Pancreas (tissue), 10 donors: Measurements from ENCODE around the gene RNF145. TPM values are rescaled to one million over a fixed set of nuclear protein-coding genes. Genes with fewer than 3 reads are reported as not detected.

ENCODE experiments used
- ATAC-seq, 4 donors: fragments of 200-7000 bp; cut with Tn5 transposase; one replicate each; pipeline versions ENCODE4 v1.8.0 to v1.9.1; 2020; ENCODE audit warnings: mild to moderate bottlenecking in 4 of 4, moderate library complexity in 4 of 4
- DNase-seq, 6 donors: peaks; one replicate each; pipeline ENCODE4 v3.0.0-alpha.2; 2020
- FAIRE-seq: peaks from 2 replicates; lab custom pipeline; 2012; peaks lifted over from hg19 to GRCh38; lab: Jason Lieb, UNC
- H3K27ac ChIP-seq, 4 donors: fragments of 200-600 bp; sonication (generic); 1 replicate in 3 of 4; 2 replicates in 1 of 4; pipeline versions ENCODE4 v1.5.0 to v1.8.0; 2020
- H3K27me3 ChIP-seq, 4 donors: fragments of 200-600 bp; one replicate each; pipeline ENCODE4 v1.8.0; 2021
- H3K36me3 ChIP-seq, 3 donors: fragments of 200-600 bp; sonication (generic) in 1 of 3; one replicate each; pipeline versions ENCODE4 v1.5.0 to v1.8.0; 2020 to 2021
- H3K4me1 ChIP-seq, 3 donors: fragments of 200-600 bp; one replicate each; pipeline ENCODE4 v1.8.0; 2021
- H3K4me3 ChIP-seq, 4 donors: fragments of 200-600 bp; sonication (generic) in 2 of 4; one replicate each; pipeline versions ENCODE4 v1.5.0 to v1.8.0; 2020 to 2021
- H3K9me3 ChIP-seq, 4 donors: fragments of 200-600 bp; one replicate each; pipeline ENCODE4 v1.8.0; 2021
- CTCF ChIP-seq, 4 donors: fragments of 200-600 bp; sonication (generic) in 3 of 4; IDR thresholded peaks; one replicate each; pipeline versions ENCODE4 v1.5.0 to v1.8.0; 2021; ENCODE audit warnings: antibody characterized with exemption in 4 of 4
- WGBS, 2 donors: extraction: QIAGEN DNeasy Blood & Tissue Kit; methylation state at CpG; one replicate each; pipeline ENCODE4 v1.1.7; 2013; 5-methylcytosine and 5-hydroxymethylcytosine counted together
- intact Hi-C, 3 donors: fragments of 100-400 bp; cut with DNase I; formaldehyde crosslinking; loops; one replicate each; pipeline versions ENCODE4 v1.11.1 to v1.14.2; 2022
- polyA plus RNA-seq, 2 donors: library from polyadenylated mRNA; stranded (reverse); fragments of 200-250 nt; gene quantifications; one replicate each; pipeline ENCODE4 v1.2.3, GENCODE V29; 2013
- total RNA-seq, 6 donors: library from RNA; stranded (reverse); fragmentation: NEBNext Ultra II Directional in 4 of 6; extraction: Animal tissue kit (Norgen Biotek cat#: 25700) in 4 of 6; gene quantifications; one replicate each; pipeline versions ENCODE4 v1.2.1 to v1.2.4, GENCODE V29; 2021 to 2023
- donor health status: healthy with polysubstance abuse.
- donor health status: DM: no; HTN: no; CAD: no; lungs with moderate emphysema.
- donor health status: DM: no; HTN: no; CAD: no.
- donor health status: control.
- donor health status: control.
- donor health status: Bipolar disorder and iron deficiency.
- donor health status: DM: yes; HTN: yes; CAD: no.
- donor health status: DM: no; HTN: no; CAD: no.
- donor health status: DM: no; HTN: no; CAD: no.
- donor health status: DM: yes; HTN: yes; CAD: no.

The RNF145 gene
- total and polyA plus RNA-seq, 8 donors: 6.9 to 33.6 (median 14.5) TPM

- Histone ChIP-seq H3K27ac (no peak overlapping the region), H3K27me3 (no peaks in the 10 kb centered on the region), H3K36me3 (no peaks in the 10 kb centered on the region), H3K4me3 (no peak overlapping the region), H3K4me1 (peaks cover 0 to 10% (median 0%) of the 10 kb centered on the region in 3 donors), H3K9me3 (no peaks in the 10 kb centered on the region)
- no peak for DNase-seq
- TF ChIP-seq CTCF (IDR thresholded peaks at IDR 0.05): no peak
- intact Hi-C loops: no loop called here
- WGBS, 2 donors: 59 to 83% methylated on average over 3 of the region's 3 CpGs
- no peak for FAIRE-seq
- no peak for ATAC-seq
Observed at GRCh38 chr5:159171274-159171673, 38.1 kb downstream of the RNF145 start.

GRCh38 chr5:159170021-159170420 lies 39.3 kb downstream of the RNF145 start:
- ATAC-seq (no peak), DNase-seq (no peak), FAIRE-seq (no peak)
- Histone ChIP-seq H3K36me3 (no peaks in the 10 kb centered on the region), H3K4me1 (peaks cover 0 to 10% (median 0%) of the 10 kb centered on the region in 3 donors), H3K27me3 (no peaks in the 10 kb centered on the region), H3K4me3 (no peak overlapping the region), H3K9me3 (no peaks in the 10 kb centered on the region), H3K27ac (no peak overlapping the region)
- TF ChIP-seq CTCF (IDR thresholded peaks at IDR 0.05): no peak
- intact Hi-C loops: no loop called here

GRCh38 chr5:159166416-159166815 lies 42.9 kb downstream of the RNF145 start:
- Histone ChIP-seq H3K36me3 (no peaks in the 10 kb centered on the region), H3K4me1 (no peaks in the 10 kb centered on the region), H3K27me3 (no peaks in the 10 kb centered on the region), H3K4me3 (no peak overlapping the region), H3K9me3 (no peaks in the 10 kb centered on the region), H3K27ac (no peak overlapping the region)
- TF ChIP-seq CTCF (IDR thresholded peaks at IDR 0.05): no peak
- intact Hi-C loops: no loop called here
- DNase-seq (no peak), ATAC-seq (no peak), FAIRE-seq (no peak)
- WGBS, 2 donors: 95 to 98% methylated on average over 2 of the region's 2 CpGs

GRCh38 chr5:159163701-159164046 lies 45.7 kb downstream of the RNF145 start:
- Histone ChIP-seq H3K4me3 (no peak overlapping the region), H3K36me3 (peaks cover 0 to 8% (median 6%) of the 10 kb centered on the region in 3 donors), H3K27ac (no peak overlapping the region), H3K9me3 (no peaks in the 10 kb centered on the region), H3K4me1 (no peaks in the 10 kb centered on the region), H3K27me3 (no peaks in the 10 kb centered on the region)
- intact Hi-C loops: no loop called here
- 80 to 83% methylated on average over 2 of the region's 2 CpGs for WGBS, 2 donors
- FAIRE-seq (no peak), DNase-seq (no peak), ATAC-seq (no peak)
- TF ChIP-seq CTCF (IDR thresholded peaks at IDR 0.05): no peak

- Histone ChIP-seq H3K4me1 (no peaks in the 10 kb centered on the region), H3K27me3 (no peaks in the 10 kb centered on the region), H3K27ac (no peak overlapping the region), H3K9me3 (no peaks in the 10 kb centered on the region), H3K36me3 (peaks cover 0 to 8% (median 6%) of the 10 kb centered on the region in 3 donors), H3K4me3 (no peak overlapping the region)
- TF ChIP-seq CTCF (IDR thresholded peaks at IDR 0.05): no peak
- FAIRE-seq (no peak), DNase-seq (no peak), ATAC-seq (peak in 1 of 4 donors; percentile 23)
- WGBS, 2 donors: 92 to 96% methylated on average over 1 of the region's 1 CpG
- intact Hi-C loops: no loop called here
Observed at GRCh38 chr5:159163027-159163700, 46.2 kb downstream of the RNF145 start.
